Uterus (tissue), 4 donors: ENCODE measurements around the gene LGALS7B. TPM values are rescaled to one million over a fixed set of nuclear protein-coding genes. Genes with fewer than 3 reads are reported as not detected.

Experiments
- DNase-seq, 2 donors: peaks; one replicate each; pipeline ENCODE4 v3.0.0-alpha.2; 2019 to 2020
- H3K27ac ChIP-seq, 2 donors: fragments of 200-600 bp; sonication (generic); 1 replicate in 1 of 2; 2 replicates in 1 of 2; pipeline ENCODE4 v1.5.1; 2016 to 2018
- H3K27me3 ChIP-seq, 2 donors: fragments of 200-600 bp; sonication (generic); one replicate each; pipeline ENCODE4 v1.5.1; 2018 to 2019; ENCODE audit warnings: control low read depth in 1 of 2
- H3K36me3 ChIP-seq, 2 donors: fragments of 200-600 bp; sonication (generic); one replicate each; pipeline ENCODE4 v1.5.1; 2019; ENCODE audit warnings: control low read depth in 1 of 2
- H3K4me1 ChIP-seq, 2 donors: fragments of 200-600 bp; sonication (generic); one replicate each; pipeline ENCODE4 v1.5.1; 2018 to 2019; ENCODE audit warnings: control low read depth in 1 of 2
- H3K4me3 ChIP-seq, 2 donors: fragments of 200-600 bp; sonication (generic); 1 replicate in 1 of 2; 2 replicates in 1 of 2; pipeline ENCODE4 v1.5.1; 2018 to 2019; ENCODE audit warnings: mild to moderate bottlenecking in 1 of 2
- H3K9me3 ChIP-seq, 2 donors: fragments of 200-600 bp; sonication (generic); one replicate each; pipeline ENCODE4 v1.5.1; 2019; ENCODE audit warnings: control low read depth in 1 of 2
- POLR2A ChIP-seq, 2 donors: fragments of 450-650 bp; IDR thresholded peaks; one replicate each; pipeline ENCODE4 v1.6.1; 2016; ENCODE audit warnings: antibody characterized with exemption in 2 of 2, mild to moderate bottlenecking in 1 of 2, moderate library complexity in 1 of 2
- intact Hi-C: fragments of 100-400 bp; cut with DNase I; formaldehyde crosslinking; loops from one replicate; pipeline ENCODE4 v1.15.1; 2023; ENCODE audit warnings: low total_unique reads
- total RNA-seq, 4 donors: library from RNA; depleted of rRNA in 3 of 4; stranded (reverse); fragments of >200 nt in 3 of 4; gene quantifications; one replicate each; pipeline versions ENCODE4 v1.1.0 to v1.2.4, GENCODE V29; 2014 to 2023
- TF ChIP-seq, protein P1 (sequence below), 4 experiments: fragments of 200-600 bp in 2 of 4; fragments of 450-650 bp in 2 of 4; sonication (generic) in 2 of 4; IDR thresholded peaks; one replicate each; pipeline ENCODE4 v1.5.1; 2016 to 2019; ENCODE audit warnings: antibody characterized with exemption in 4 of 4, mild to moderate bottlenecking in 2 of 4, moderate library complexity in 1 of 4
- donor health status: DM: yes; HTN: yes; CAD: no.

The LGALS7B gene
- total RNA-seq, 4 donors from 2014 or later: 1.1 to 6.2 TPM; not detected in 2

DNA sequence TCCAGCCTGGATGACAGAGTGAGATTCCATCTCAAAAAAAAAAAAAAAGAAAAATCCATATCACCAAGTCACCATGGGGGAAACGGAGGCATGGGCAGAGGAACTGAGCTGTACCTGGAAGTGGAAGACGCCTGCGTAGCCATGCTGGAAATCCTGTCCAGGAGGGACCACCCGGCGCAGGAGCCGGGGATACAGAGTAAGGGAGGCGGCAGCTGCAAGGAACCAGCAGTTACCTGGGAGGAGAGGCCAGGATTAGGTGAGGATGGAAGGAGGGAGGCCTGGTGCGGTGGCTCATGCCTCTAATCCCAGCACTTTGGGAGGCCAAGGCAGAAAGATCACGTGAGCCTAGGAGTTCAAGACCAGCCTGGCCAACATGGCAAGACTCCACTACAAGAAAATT lies 46.7 kb upstream of the LGALS7B start:
- intact Hi-C loops: no loop called here
- TF ChIP-seq, protein P1, sequence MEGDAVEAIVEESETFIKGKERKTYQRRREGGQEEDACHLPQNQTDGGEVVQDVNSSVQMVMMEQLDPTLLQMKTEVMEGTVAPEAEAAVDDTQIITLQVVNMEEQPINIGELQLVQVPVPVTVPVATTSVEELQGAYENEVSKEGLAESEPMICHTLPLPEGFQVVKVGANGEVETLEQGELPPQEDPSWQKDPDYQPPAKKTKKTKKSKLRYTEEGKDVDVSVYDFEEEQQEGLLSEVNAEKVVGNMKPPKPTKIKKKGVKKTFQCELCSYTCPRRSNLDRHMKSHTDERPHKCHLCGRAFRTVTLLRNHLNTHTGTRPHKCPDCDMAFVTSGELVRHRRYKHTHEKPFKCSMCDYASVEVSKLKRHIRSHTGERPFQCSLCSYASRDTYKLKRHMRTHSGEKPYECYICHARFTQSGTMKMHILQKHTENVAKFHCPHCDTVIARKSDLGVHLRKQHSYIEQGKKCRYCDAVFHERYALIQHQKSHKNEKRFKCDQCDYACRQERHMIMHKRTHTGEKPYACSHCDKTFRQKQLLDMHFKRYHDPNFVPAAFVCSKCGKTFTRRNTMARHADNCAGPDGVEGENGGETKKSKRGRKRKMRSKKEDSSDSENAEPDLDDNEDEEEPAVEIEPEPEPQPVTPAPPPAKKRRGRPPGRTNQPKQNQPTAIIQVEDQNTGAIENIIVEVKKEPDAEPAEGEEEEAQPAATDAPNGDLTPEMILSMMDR (IDR thresholded peaks at IDR 0.05): no peak
- TF ChIP-seq POLR2A (IDR thresholded peaks at IDR 0.05): no peak
- Histone ChIP-seq H3K9me3 (no peaks in the 10 kb centered on the region), H3K36me3 (no peaks in the 10 kb centered on the region), H3K4me3 (no peak overlapping the region), H3K27ac (no peak overlapping the region), H3K27me3 (no peaks in the 10 kb centered on the region), H3K4me1 (no peaks in the 10 kb centered on the region)
- no peak for DNase-seq

- no peaks in the 10 kb centered on the region for H3K27me3 ChIP-seq
- TF ChIP-seq, protein P1 (IDR thresholded peaks at IDR 0.05): no peak
- no peak for TF ChIP-seq POLR2A (IDR thresholded peaks at IDR 0.05)
- H3K4me3 ChIP-seq: no peak overlapping the region
- H3K9me3 ChIP-seq: no peaks in the 10 kb centered on the region
- DNase-seq: no peak
- intact Hi-C loops: no loop called here
- H3K36me3 ChIP-seq: no peaks in the 10 kb centered on the region
- H3K4me1 ChIP-seq: no peaks in the 10 kb centered on the region
- no peak overlapping the region for H3K27ac ChIP-seq
These were observed 46.1 kb upstream of the LGALS7B start for GRCh38 chr19:38742906-38743305.

DNA sequence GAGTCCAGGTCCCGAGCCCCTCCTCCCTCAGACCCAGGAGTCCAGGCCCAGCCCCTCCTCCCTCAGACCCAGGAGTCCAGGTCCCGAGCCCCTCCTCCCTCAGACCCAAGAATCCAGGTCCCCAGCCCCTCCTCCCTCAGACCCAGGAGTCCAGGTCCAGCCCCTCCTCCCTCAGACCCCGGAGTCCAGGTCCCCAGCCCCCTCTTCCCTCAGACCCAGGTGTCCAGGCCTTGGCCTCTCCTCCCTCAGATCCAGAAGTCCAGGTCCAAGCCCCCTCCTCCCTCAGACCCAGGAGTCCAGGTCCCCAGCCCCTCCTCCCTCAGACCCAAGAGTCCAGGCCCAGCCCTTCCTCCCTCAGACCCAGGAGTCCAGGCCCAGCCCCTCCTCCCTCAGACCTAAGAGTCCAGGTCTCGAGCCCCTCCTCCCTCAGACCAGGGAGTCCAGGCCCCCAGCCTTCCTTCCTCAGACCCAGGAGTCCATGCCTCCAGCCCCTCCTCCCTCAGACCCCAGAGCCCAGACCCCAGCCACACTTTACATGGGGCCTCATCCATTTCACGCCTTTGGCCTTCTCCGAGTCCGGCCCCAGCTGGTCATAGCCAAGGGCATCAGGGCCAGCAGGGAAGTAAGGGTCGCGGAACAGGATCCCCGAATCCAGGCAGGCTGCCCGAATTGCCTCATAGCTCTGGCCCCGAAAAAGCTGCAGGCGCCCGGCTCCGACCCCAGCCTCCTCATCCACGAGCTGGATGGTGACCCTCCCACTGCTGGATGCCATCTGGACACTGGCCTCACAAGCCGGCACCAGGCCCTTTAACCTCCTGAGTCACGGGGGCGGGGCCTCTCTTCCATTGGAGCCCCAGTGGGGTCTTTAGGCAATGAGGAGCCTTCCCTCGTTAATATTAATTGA lies 45.4 kb upstream of the LGALS7B start:
- Histone ChIP-seq H3K4me1 (no peaks in the 10 kb centered on the region), H3K9me3 (no peaks in the 10 kb centered on the region), H3K4me3 (no peak overlapping the region), H3K27ac (no peak overlapping the region), H3K36me3 (no peaks in the 10 kb centered on the region), H3K27me3 (no peaks in the 10 kb centered on the region)
- intact Hi-C loops: no loop called here
- no peak for TF ChIP-seq POLR2A (IDR thresholded peaks at IDR 0.05)
- TF ChIP-seq, protein P1 (IDR thresholded peaks at IDR 0.05): no peak
- DNase-seq: no peak

GRCh38 chr19:38744298-38744681 lies 44.7 kb upstream of the LGALS7B start, which contains the start of gene CAPN12:
CAPN12 (minus strand) TSS chr19:38744474; CDS start chr19:38744165, 309 bp downstream.
- no peak for DNase-seq
- Histone ChIP-seq H3K27me3 (no peaks in the 10 kb centered on the region), H3K27ac (no peak within 1 kb of the TSS), H3K4me1 (no peaks in the 10 kb centered on the region), H3K9me3 (no peaks in the 10 kb centered on the region), H3K36me3 (no peaks in the 10 kb centered on the region), H3K4me3 (no peak within 1 kb of the TSS)
- TF ChIP-seq, protein P1 (IDR thresholded peaks at IDR 0.05): no peak
- no peak for TF ChIP-seq POLR2A (IDR thresholded peaks at IDR 0.05)
- intact Hi-C loops: no loop called here

GRCh38 chr19:38744874-38745273 lies 44.1 kb upstream of the LGALS7B start:
- Histone ChIP-seq H3K9me3 (no peaks in the 10 kb centered on the region), H3K27me3 (no peaks in the 10 kb centered on the region), H3K27ac (no peak overlapping the region), H3K4me3 (no peak overlapping the region), H3K4me1 (no peaks in the 10 kb centered on the region), H3K36me3 (no peaks in the 10 kb centered on the region)
- intact Hi-C loops: no loop called here
- no peak for TF ChIP-seq POLR2A (IDR thresholded peaks at IDR 0.05)
- TF ChIP-seq, protein P1 (IDR thresholded peaks at IDR 0.05): no peak
- DNase-seq: no peak
